IMR-90 (cell line): ENCODE data around the gene ANO4. TPM values are rescaled to one million over a fixed set of nuclear protein-coding genes. Genes with fewer than 3 reads are reported as not detected.
"Not testable (repeated sequence)": the region's sequence is repeated elsewhere in the genome, so short reads cannot be mapped to it uniquely, and the experiment has no call there.

ENCODE experiments used
- ATAC-seq: fragments of 200-7000 bp; cut with Tn5 transposase; 2 replicates; pipeline ENCODE4 v1.9.1; 2020; ENCODE audit warnings: low read depth, mild to moderate bottlenecking, moderate library complexity
- BruUV-seq: library from RNA; stranded (reverse); fragments of 400-500 nt; replicated peaks from 2 replicates; lab custom pipeline; 2021; lab: Mats Ljungman, UMichigan
- CTCF ChIA-PET: fragments of 300-600 bp; formaldehyde crosslinking; extraction: SDS; loops from one replicate; lab custom pipeline; 2021; ENCODE audit warnings: antibody characterized with exemption; lab: Yijun Ruan, JAX
- POLR2A ChIA-PET: fragments of 300-600 bp; sonication (Branson Sonifier 250); formaldehyde crosslinking; loops from one replicate; lab custom pipeline; 2022; ENCODE audit warnings: antibody characterized with exemption; ENCODE audit not compliant: unreplicated experiment; lab: Charles Lee
- DNase-seq: peaks from one replicate; pipeline ENCODE4 v3.0.0; 2013
- H2AFZ ChIP-seq: replicated peaks from 2 replicates; pipeline ENCODE3; 2013; ENCODE audit warnings: low read length, mild to moderate bottlenecking; ENCODE audit not compliant: poor library complexity
- H2AK5ac ChIP-seq: 2 replicates; pipeline ENCODE4 v1.6.1; 2013; ENCODE audit warnings: low read depth, low read length, inconsistent platforms
- H2AK9ac ChIP-seq: replicated peaks from 2 replicates; pipeline ENCODE3; 2013; ENCODE audit warnings: mild to moderate bottlenecking, low read depth, low read length, moderate library complexity; ENCODE audit not compliant: poor library complexity
- H2BK120ac ChIP-seq: 2 replicates; pipeline ENCODE4 v1.6.1; 2013; ENCODE audit warnings: low read depth, low read length, inconsistent platforms
- H2BK15ac ChIP-seq: 3 replicates; pipeline ENCODE4 v1.6.1; 2013; ENCODE audit warnings: low read depth, low read length, inconsistent platforms
- H2BK20ac ChIP-seq: 2 replicates; pipeline ENCODE4 v1.6.1; 2013; ENCODE audit warnings: low read depth, mild to moderate bottlenecking, inconsistent platforms, low read length, moderate library complexity
- H2BK5ac ChIP-seq: 2 replicates; pipeline ENCODE4 v1.6.1; 2013; ENCODE audit warnings: mild to moderate bottlenecking, low read depth, low read length, inconsistent platforms; ENCODE audit not compliant: poor library complexity, severe bottlenecking
- H3K14ac ChIP-seq: replicated peaks from 2 replicates; pipeline ENCODE4 v1.6.1; 2013; ENCODE audit warnings: low read depth, low read length, inconsistent platforms
- H3K18ac ChIP-seq: 2 replicates; pipeline ENCODE4 v1.6.1; 2013; ENCODE audit warnings: low read depth, low read length, control low read depth
- H3K23ac ChIP-seq: 2 replicates; pipeline ENCODE4 v1.6.1; 2013; ENCODE audit warnings: low read depth, low read length, inconsistent platforms
- H3K27ac ChIP-seq: 2 replicates; pipeline ENCODE4 v1.5.1; 2013; ENCODE audit warnings: mild to moderate bottlenecking, control low read depth, low read length; ENCODE audit not compliant: insufficient read depth
- H3K27me3 ChIP-seq: 2 replicates; pipeline ENCODE4 v1.6.1; 2013; ENCODE audit warnings: low read length; ENCODE audit not compliant: control insufficient read depth, insufficient read depth
- H3K36me3 ChIP-seq: 2 replicates; pipeline ENCODE4 v1.6.1; 2013; ENCODE audit warnings: low read length, mixed read lengths; ENCODE audit not compliant: control insufficient read depth, insufficient read depth
- H3K4ac ChIP-seq: 2 replicates; pipeline ENCODE4 v1.6.1; 2013; ENCODE audit warnings: low read depth, low read length, inconsistent platforms
- H3K4me1 ChIP-seq: 2 replicates; pipeline ENCODE4 v1.6.1; 2013; ENCODE audit warnings: low read length, mixed read lengths; ENCODE audit not compliant: control insufficient read depth, insufficient read depth
- H3K4me2 ChIP-seq: 2 replicates; pipeline ENCODE4 v1.6.1; 2013; ENCODE audit warnings: low read depth, mild to moderate bottlenecking, control low read depth, low read length, moderate library complexity
- H3K4me3 ChIP-seq: 2 replicates; pipeline ENCODE4 v1.5.1; 2013; ENCODE audit warnings: low read depth, mild to moderate bottlenecking, control low read depth, low read length, moderate library complexity; ENCODE audit not compliant: insufficient read depth
- H3K56ac ChIP-seq: 2 replicates; pipeline ENCODE4 v1.6.1; 2013; ENCODE audit warnings: low read length, inconsistent platforms; ENCODE audit not compliant: insufficient read depth; ENCODE audit errors: extremely low read depth
- H3K79me1 ChIP-seq, 2 experiments: 2 replicates each; pipeline ENCODE4 v1.6.1; 2013; ENCODE audit warnings: low read length in 2 of 2, inconsistent platforms in 1 of 2, low read depth in 1 of 2
- H3K9ac ChIP-seq: 2 replicates; pipeline ENCODE4 v1.6.1; 2013; ENCODE audit warnings: low read depth, low read length, control low read depth
- H3K9me1 ChIP-seq: 2 replicates; pipeline ENCODE4 v1.6.1; 2013; ENCODE audit warnings: low read length, inconsistent platforms; ENCODE audit not compliant: insufficient read depth
- H3K9me3 ChIP-seq: 2 replicates; pipeline ENCODE4 v1.6.1; 2013; ENCODE audit warnings: low read length; ENCODE audit not compliant: control insufficient read depth, insufficient read depth
- H4K20me1 ChIP-seq: 2 replicates; pipeline ENCODE4 v1.6.1; 2013; ENCODE audit warnings: low read length, inconsistent platforms; ENCODE audit not compliant: insufficient read depth
- H4K5ac ChIP-seq: 2 replicates; pipeline ENCODE4 v1.6.1; 2013; ENCODE audit warnings: mild to moderate bottlenecking, low read depth, low read length, control low read depth
- H4K8ac ChIP-seq, 2 experiments: 2 replicates each; pipeline ENCODE4 v1.6.1; 2013; ENCODE audit warnings: low read depth in 2 of 2, low read length in 2 of 2, control low read depth in 1 of 2, inconsistent platforms in 1 of 2
- H4K91ac ChIP-seq: 2 replicates; pipeline ENCODE4 v1.6.1; 2013; ENCODE audit warnings: low read depth, low read length, inconsistent platforms; ENCODE audit not compliant: insufficient read depth
- MAFK ChIP-seq: IDR thresholded peaks from 2 replicates; pipeline ENCODE4 v1.6.1; 2012; ENCODE audit warnings: low read depth, low read length, improper control_type of control experiment
- RFX5 ChIP-seq: IDR thresholded peaks from 2 replicates; pipeline ENCODE4 v1.8.0; 2012; ENCODE audit warnings: low read depth, mild to moderate bottlenecking, low read length, moderate library complexity
- WGBS, 2 experiments: methylation state at CpG; one replicate each; pipeline versions ENCODE4 v1.1.5 to v1.1.7; 2013; ENCODE audit warnings: missing lambda C conversion rate in 2 of 2; ENCODE audit not compliant: insufficient read length in 1 of 2; ENCODE audit errors: extremely low coverage in 2 of 2; 5-methylcytosine and 5-hydroxymethylcytosine counted together
- dilution Hi-C: fragments of 300-500 bp; cut with HindIII; formaldehyde crosslinking; loops from one replicate; pipeline ENCODE4 v1.14.3; 2018; ENCODE audit warnings: low sequenced_read_pairs; ENCODE audit not compliant: unreplicated experiment
- in situ Hi-C: fragments of 300-500 bp; cut with MboI; formaldehyde crosslinking; loops from 3 replicates; pipeline ENCODE4 v1.14.3; 2019; ENCODE audit warnings: low sequenced_read_pairs, inconsistent platforms, mixed read lengths
- intact Hi-C: fragments of 100-400 bp; cut with micrococcal nuclease; formaldehyde crosslinking; loops from 2 replicates; pipeline ENCODE4 v1.10.0; 2022
- polyA plus RNA-seq, 3 experiments: library from polyadenylated mRNA; depleted of rRNA; stranded (reverse); fragments of >200 nt; gene quantifications; 2 replicates each; pipeline ENCODE4 v1.2.3, GENCODE V29; 2012; ENCODE audit warnings: low replicate concordance in 1 of 3
- total RNA-seq: library from RNA; depleted of rRNA; stranded (reverse); fragments of >200 nt; gene quantifications from 2 replicates; pipeline ENCODE4 v1.2.3, GENCODE V29; 2012

Gene ANO4
- total and polyA plus RNA-seq, 2 of the 4 experiments (the other 2 are of a cell fraction) = 4.7 to 10.2 TPM

DNA sequence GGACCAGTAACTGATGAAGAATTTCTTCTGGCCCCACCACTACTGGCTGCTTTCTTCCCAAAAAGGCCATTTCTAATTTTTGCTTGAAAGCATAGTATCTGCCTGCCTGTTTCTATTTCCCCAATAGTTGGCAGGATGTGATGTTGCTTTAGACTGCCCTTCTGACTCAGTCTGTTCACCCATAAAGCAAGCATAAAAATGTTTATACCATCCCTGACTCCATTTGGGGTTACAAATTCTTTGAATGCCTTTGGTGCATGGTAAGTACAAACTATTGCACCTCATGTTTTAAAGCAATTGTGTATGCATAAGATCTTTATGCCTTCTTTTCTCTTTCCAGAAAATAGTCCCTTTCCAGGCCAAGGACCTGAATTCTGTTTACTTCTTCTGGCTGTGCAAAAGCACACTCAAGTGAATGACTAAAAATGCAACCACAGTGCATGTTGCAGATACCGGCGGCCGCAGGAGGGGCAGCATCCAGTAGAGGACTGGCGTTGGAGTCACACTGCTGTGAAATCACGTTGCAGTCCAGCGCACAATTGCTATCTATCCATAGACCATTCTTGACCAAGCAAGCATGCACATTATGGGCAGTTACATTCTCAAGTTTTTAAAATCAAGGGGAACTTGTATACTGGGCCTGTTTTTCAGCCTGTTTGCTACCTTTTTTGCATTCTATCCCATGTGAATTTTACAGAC is 333.1 kb downstream of the ANO4 start:
- WGBS, 2 experiments = 73% methylated on average over 3 of the region's 6 CpGs; no CpG with 5 or more reads in 1 of the 2 experiments
- Histone ChIP-seq H3K27ac (peak overlapping the region; percentile 84), H3K9me3 (no peaks in the 10 kb centered on the region), H4K20me1 (no peaks in the 10 kb centered on the region), H3K23ac (0 out of 2 replicates have a peak overlapping the region, but pooled peaks have one; percentile 60), H2BK5ac (peak overlapping the region; percentile 72), H4K8ac (peak overlapping the region; percentile 60 to 87; a peak in 2 of 4 replicates), H3K18ac (peak overlapping the region; percentile 44), H2BK20ac (peak overlapping the region; percentile 95), H2AK9ac (peak overlapping the region; percentile 8), H3K9me1 (peaks cover 7% of the 10 kb centered on the region), H4K5ac (peak overlapping the region; percentile 66), H3K14ac (peak overlapping the region; percentile 67; the same call in 1 of the 2 replicates), H3K4ac (peak overlapping the region; percentile 88), H4K91ac (peak overlapping the region; percentile 90), H2AK5ac (no peak overlapping the region; the same call in 1 of the 2 replicates), H3K4me2 (peak overlapping the region; percentile 47), H3K27me3 (no peaks in the 10 kb centered on the region), H3K9ac (no peak overlapping the region), H3K4me3 (no peak overlapping the region), H3K56ac (peak overlapping the region; percentile 63; the same call in 1 of the 2 replicates), H2BK120ac (peak overlapping the region; percentile 89), H3K79me1 (no peaks in the 10 kb centered on the region), H2BK15ac (peak overlapping the region; percentile 71; the same call in 1 of the 3 replicates), H3K36me3 (peaks cover 3% of the 10 kb centered on the region; the same call in 1 of the 2 replicates), H2AFZ (peak overlapping the region; percentile 63), H3K4me1 (peaks cover 13% of the 10 kb centered on the region)
- in situ Hi-C loops (no loop called here), intact Hi-C loops (loop anchor here (5.0 to 10.0 kb wide), 2 partner anchors 155 to 303 kb away; partner anchors contain the start of gene UTP20), dilution Hi-C loops (no loop called here)
- ChIA-PET POLR2A (no interaction called here), CTCF (no interaction called here)
- ATAC-seq (peak; percentile 92), DNase-seq (peak; percentile 80)
- BruUV-seq = no TSS peak
- TF ChIP-seq RFX5 (no peak), MAFK (0 out of 2 replicates have a peak, but pooled peaks have one; percentile 2)

DNA sequence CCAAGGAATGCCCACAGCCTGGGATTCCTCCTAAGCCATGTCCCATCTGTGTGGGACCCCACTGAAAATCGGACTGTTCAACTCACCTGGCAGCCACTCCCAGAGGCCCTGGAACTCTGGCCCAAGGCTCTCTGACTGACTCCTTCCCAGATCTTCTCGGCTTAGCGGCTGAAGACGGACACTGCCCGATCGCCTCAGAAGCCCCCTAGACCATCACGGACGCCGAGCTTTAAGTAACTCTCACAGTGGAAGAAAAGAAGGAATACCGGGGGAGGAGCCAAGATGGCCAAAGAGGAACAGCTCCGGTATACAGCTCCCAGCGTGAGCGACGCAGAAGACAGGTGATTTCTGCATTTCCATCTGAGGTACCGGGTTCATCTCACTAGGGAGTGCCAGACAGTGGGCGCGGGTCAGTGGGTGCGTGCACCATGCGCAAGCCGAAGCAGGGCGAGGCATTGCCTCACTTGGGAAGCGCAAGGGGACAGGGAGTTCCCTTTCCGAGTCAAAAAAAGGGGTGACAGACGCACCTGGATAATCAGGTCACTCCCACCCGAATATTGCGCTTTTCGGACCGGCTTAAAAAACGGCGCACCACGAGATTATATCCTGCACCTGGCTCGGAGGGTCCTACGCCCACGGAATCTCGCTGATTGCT is 351.3 kb downstream of the ANO4 start:
- H3K18ac ChIP-seq, dilution Hi-C loops, H3K14ac ChIP-seq, H3K9me1 ChIP-seq, H3K4me3 ChIP-seq, intact Hi-C loops, POLR2A ChIA-PET, ATAC-seq, H2BK20ac ChIP-seq, H3K4me2 ChIP-seq, H3K79me1 ChIP-seq, H2AK9ac ChIP-seq, H2AFZ ChIP-seq, DNase-seq, H3K9ac ChIP-seq, BruUV-seq, H3K56ac ChIP-seq, H4K8ac ChIP-seq, H4K91ac ChIP-seq, H4K5ac ChIP-seq, H3K4ac ChIP-seq, H2BK120ac ChIP-seq, H3K27ac ChIP-seq, CTCF ChIA-PET, H3K36me3 ChIP-seq, H3K27me3 ChIP-seq, in situ Hi-C loops, H2BK15ac ChIP-seq, H2AK5ac ChIP-seq, H3K23ac ChIP-seq, H2BK5ac ChIP-seq, H4K20me1 ChIP-seq, H3K9me3 ChIP-seq, H3K4me1 ChIP-seq: not testable (repeated sequence)
- WGBS, 2 experiments = 87% methylated on average over 10 of the region's 35 CpGs; no CpG with 5 or more reads in 1 of the 2 experiments
